GM18511 (cell line): ENCODE results near the gene MAEA.

ENCODE experiments used
- ATAC-seq: cut with Tn5 transposase; IDR thresholded peaks from one replicate; pipeline ENCODE4 v1.9.1; 2021; ENCODE audit warnings: mild to moderate bottlenecking, moderate library complexity; ENCODE audit not compliant: unreplicated experiment

MAEA gene

DNA sequence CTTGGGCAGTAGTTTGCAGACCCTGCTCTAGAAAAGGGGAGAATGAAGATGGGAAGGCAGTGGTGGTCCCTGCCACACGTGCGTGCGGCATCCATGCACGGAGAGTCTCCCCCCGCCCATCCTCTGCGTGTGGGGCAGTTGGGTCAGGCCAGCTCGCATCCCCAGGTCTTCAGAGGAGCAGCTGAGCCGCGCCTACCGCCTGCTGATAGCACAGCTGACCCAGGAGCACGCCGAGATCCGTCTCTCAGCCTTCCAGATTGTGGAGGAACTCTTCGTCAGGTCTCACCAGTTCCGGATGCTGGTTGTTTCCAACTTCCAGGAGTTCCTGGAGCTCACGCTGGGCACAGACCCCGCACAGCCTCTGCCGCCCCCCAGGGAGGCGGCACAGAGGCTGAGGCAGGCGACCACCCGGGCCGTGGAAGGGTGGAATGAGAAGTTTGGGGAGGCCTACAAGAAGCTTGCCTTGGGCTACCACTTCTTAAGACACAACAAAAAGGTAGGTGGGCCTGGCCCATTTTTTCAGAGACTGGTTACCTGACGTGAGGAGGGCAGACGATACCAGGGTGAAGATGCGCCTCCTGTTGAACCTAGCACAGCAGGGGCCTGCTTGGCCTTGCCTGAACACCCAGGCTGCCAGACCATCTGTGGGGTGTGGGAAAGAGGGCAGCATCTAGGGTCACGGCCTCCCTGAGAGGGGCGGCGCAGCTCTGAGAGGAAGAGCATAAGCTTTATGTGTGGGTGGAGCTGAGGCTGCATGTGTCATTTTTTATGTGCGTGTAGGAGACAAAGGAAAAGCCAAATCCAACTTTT lies 59.9 kb downstream of the MAEA start:
- ATAC-seq: no peak

- no peak for ATAC-seq
Observed at GRCh38 chr4:1350169-1350520, 60.5 kb downstream of the MAEA start.

DNA sequence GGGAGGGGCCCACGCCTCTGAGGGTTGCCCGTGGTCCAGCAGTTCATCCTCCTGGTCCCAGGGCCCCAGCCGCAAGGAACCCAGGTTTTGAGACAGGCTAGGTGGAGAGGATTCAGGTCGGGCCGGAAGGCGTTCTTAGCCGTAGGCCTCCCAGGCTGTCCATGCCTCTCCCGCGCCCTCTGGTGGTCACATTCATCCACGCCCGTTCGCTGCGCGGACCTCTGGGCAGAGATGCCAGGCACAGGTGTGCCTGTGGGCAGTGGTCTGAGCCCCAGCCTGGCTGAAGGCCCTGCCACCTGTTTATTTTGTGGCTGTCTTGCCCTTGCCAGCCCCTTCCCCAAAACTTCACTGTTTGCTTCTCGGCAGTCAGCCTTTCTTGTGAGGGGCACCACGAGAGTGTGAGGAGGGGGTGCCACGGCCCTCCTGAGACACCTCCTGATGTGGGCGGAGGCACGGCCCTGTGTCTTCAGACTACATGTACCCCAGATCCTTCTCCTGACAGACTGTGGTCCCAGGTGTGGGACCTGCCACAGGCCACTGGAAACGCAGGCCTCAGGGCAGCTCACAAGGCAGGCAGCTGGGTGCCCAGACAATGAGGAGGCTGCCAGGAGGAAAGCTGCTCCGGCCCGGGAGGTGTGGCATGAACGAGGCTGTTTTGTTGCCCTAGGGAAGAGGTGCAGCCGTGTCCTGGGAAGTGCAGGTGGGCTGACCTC lies 62.3 kb downstream of the MAEA start:
- no peak for ATAC-seq

DNA sequence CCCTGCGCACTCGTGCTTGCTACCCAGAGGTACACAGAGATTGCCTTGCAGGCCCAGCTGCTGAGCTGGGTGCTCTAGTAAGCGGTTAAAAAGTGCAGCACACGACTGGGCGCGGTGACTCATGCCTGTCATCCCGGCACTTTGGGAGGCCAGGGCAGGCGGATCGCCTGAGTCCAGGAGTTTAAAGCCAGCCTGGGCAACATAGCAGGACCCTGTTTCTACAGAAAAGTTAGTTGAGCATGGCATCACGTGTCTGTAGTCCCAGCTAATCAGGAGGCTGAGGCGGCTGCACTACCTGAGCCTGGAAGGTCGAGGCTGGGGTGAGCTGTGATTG lies 62.8 kb downstream of the MAEA start:
- ATAC-seq: no peak

DNA sequence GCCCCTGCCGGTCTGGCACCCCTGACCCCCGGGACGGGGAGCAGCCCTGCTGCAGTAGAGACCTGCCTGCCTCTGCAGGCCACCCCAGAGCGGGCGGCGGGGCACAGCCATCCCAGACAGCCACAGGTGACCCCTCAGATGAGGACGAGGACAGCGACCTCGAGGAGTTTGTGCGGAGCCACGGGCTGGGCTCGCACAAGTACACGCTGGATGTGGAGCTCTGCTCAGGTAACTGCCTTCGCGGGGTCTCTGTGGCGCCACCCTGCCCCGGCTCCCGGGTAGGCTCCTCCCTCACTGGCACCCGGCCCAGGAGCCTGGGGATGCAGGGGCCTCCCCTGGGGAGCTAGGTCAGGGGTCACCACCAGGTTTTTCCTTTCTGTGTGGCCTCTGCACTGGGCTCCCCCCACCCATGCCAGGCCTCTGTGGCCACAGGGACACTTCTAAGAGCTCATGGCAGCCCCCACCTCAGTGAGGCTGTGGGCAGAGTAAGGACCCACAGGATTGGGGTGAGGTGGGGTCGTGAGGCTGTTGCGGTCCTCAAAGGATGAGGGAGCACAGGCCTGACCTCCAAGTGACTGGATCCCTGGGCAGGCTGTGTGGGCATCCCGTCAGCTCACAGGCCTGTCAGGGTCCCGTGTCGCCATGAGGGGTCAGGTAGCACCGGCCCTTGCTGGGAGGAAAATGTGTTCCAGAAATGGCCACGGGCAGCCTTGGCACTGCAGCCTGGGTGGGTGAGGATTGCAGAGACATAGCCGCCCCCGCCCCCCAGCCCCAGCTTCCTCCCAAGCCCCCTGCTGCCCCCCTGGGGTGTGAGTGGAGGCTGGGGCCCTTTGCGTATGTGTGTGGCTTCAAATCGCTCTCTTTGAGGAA lies 63.7 kb downstream of the MAEA start:
- no peak for ATAC-seq

GRCh38 chr4:1354136-1354982 lies 64.7 kb downstream of the MAEA start:
- ATAC-seq: no peak

- no peak for ATAC-seq
Observed at GRCh38 chr4:1354983-1355275, 65.2 kb downstream of the MAEA start.

- ATAC-seq: no peak
Observed at GRCh38 chr4:1355378-1355777, 65.7 kb downstream of the MAEA start.

DNA sequence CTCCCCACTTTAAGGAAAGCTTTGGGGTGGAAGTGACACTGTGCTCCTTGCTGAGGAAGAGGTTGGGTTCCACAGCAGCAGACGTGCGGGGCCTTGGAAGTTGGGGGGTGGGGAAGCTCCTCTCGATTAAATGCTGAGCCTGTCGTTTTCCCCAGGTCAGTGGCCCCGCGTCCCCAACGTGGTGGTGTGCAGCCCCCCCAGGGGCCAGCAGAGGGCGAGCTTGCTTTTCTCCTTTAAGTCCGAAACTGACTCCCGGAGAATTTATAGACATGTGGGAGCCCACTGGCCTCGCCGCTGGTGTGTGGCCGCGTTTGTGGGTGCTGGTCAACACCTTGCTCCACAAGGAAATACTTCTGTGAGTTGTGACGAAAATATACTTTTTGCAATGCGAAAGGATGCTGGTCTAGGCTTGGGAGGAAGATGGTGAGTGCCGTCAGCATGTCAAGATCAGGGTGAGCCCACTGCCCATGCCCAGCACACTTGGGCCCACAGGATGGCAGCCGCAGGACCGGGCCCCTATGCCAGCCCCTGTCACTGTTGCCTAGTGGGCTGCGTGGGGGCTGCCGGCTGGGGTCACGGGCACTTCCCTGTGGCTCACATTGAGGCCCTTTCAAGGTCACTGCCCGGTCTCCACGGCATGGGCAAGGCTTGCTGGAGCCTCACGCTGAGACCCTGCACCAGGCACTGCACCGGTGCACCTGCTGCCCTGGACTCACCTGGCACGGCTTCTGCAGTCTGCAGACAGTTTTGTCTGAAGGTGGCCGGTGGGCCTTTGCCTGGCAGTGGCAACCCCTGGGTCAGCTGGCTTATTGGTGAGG lies 66.7 kb downstream of the MAEA start:
- ATAC-seq: no peak

- ATAC-seq: no peak
Observed at GRCh38 chr4:1357356-1358248, 67.9 kb downstream of the MAEA start.

- no peak for ATAC-seq
Observed at GRCh38 chr4:1358421-1359143, 68.9 kb downstream of the MAEA start.

- no peak for ATAC-seq
Observed at GRCh38 chr4:1359144-1359501, 69.4 kb downstream of the MAEA start.

DNA sequence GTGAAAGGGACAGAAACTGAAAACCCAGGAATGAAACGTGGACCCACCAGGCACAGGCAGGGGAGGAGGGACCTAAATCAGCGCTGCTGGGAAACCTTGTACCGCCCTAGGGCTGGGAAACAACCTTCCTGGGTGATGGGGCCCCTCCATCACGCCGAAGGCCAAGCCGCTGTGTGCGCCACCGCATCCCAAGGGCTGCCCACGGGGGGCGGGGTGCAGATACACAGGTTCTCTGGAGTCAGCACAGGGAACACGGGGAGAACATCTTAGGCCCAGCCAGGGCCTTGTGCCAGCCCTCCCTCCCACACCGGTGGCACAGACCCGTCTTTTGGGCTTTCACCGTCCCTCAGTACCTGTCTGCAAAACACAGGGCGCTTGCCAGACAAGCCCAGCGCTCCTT lies 70.3 kb downstream of the MAEA start:
- no peak for ATAC-seq

DNA sequence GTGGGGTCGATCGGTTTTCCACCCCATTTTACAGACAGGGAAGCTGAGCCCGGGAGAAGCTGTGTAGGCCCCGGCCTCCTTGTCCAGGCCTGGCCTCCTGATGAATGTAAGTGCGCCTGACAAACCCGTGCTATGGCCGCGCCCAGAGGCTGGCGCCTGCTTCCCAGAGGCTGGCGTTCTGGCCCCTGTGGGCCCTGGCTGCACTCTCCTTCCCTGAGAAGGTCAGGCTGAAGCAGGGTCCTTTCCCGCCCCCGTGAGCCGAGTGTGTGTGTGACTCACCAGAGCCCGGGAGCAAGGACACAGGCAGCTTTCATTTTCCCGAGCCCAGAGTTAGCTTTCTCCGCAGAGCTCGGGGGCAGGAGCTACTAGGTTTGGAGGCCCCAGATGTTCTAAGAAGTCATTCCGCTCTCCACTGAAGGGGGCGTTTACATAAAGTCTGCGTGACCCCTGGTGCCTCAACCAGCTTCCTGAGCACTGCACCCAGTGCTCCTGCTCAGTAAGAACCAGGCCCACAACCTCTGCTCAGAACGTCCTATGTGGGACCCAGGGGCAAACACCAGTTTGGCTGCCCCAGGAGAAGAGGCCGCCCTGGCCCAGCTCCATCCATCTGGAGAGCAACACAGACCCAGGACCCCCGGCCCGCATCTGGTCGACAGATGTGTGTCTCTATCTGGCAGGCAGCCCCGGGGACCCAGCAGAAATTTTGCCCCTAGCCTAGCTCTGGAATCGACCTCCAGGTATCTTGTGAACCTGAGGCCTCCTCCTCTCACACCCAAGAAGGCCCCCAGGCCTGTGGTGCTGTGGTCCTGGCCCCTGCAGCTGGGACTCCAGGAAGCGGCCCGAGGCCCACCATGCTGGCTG lies 71.0 kb downstream of the MAEA start:
- no peak for ATAC-seq

DNA sequence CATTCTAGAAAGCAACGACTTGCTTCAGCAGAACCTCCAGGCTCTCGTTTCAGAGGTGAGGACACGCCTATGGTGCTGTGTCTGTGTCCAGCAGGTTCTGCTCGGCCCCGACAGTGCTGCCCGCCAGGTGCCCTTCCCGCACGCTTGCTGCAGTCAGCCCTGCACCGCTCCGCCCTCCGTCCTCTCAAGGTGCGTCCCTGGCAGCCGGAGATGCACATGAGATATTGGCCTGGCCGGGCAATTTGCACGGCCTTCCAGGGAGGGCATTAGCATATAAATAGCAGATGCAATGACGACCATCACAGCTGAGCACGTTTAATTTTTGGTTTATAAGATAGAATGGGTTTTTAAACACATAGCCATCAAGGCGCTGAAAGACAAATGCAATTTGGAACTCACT lies 71.7 kb downstream of the MAEA start:
- no peak for ATAC-seq

GRCh38 chr4:1362046-1362445 lies 72.4 kb downstream of the MAEA start:
- no peak for ATAC-seq

DNA sequence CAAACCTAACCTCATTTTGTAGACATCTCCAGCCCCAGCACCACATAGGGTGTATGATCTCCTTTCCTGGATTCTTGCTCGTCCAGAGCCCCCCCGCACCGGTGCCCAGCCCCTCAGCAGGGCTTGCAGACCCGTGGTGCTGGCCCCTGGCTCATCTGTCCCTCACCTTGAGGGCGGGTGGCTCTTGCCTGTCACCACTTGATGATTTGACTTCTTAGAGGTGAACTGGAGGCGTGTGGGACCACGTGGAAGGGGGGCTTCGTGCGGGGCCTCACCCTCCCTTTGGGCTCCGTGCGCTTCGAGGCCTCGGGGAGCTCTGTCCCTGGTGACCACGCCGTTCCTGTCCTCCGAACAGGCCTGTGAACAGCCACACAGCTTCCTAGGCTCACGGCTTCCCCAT lies 72.8 kb downstream of the MAEA start:
- no peak for ATAC-seq

DNA sequence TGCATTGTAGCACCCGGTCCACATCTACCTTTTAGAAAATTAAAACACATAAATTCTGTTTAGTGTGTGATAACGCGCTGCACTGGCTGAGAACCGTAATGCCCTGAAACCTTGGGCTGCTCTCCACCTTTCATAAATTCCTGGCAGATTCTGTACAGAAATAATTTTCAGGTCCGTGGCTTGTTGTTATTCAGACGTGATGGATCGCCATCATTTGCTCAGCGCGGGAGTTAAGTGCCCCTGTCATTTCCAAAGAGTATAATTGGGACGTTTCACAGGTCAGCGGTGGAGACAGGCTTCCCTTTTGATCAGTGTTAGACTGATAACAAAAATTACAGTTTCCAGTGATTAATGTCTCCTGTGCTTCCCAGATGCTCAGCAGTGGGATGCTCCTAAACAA lies 73.8 kb downstream of the MAEA start:
- ATAC-seq: no peak
